Right cardiac atrium (tissue), 5 donors: ENCODE results near the gene FNBP1L. TPM values are rescaled to one million over a fixed set of nuclear protein-coding genes. Genes with fewer than 3 reads are reported as not detected.

Experiments used
- ATAC-seq, 2 donors: fragments of 200-7000 bp; cut with Tn5 transposase; one replicate each; pipeline versions ENCODE4 v1.8.0 to v1.9.1; 2020; ENCODE audit warnings: moderate library complexity in 2 of 2, mild to moderate bottlenecking in 1 of 2
- DNase-seq, 3 donors: peaks; one replicate each; pipeline ENCODE4 v3.0.0-alpha.2; 2020
- H3K27ac ChIP-seq: one replicate; pipeline ENCODE4 v1.5.1; 2013; ENCODE audit warnings: mild to moderate bottlenecking, low read length, control low read depth, moderate library complexity
- H3K27me3 ChIP-seq: one replicate; pipeline ENCODE4 v1.6.1; 2013; ENCODE audit not compliant: control insufficient read depth, insufficient read depth
- H3K4me1 ChIP-seq: one replicate; pipeline ENCODE4 v1.6.1; 2013; ENCODE audit warnings: low read length; ENCODE audit not compliant: control insufficient read depth, insufficient read depth
- H3K4me3 ChIP-seq: one replicate; pipeline ENCODE4 v1.5.1; 2013; ENCODE audit warnings: low read length, control low read depth
- H3K9me3 ChIP-seq: one replicate; pipeline ENCODE4 v1.6.1; 2013; ENCODE audit warnings: low read length; ENCODE audit not compliant: control insufficient read depth
- WGBS: extraction: QIAGEN DNeasy Blood & Tissue Kit; methylation state at CpG from one replicate; pipeline ENCODE4 v1.1.7; 2013; 5-methylcytosine and 5-hydroxymethylcytosine counted together
- intact Hi-C, 4 donors: fragments of 100-400 bp; cut with DNase I; formaldehyde crosslinking; loops; one replicate each; pipeline versions ENCODE4 v1.11.0 to v1.14.0; 2022 to 2023
- polyA plus RNA-seq: library from polyadenylated mRNA; stranded (reverse); fragments of 200-250 nt; gene quantifications from one replicate; pipeline ENCODE4 v1.2.3, GENCODE V29; 2013
- total RNA-seq, 4 donors: library from RNA; stranded (reverse); fragmentation: NEBNext Ultra II Directional; extraction: Animal tissue kit (Norgen Biotek cat#: 25700); gene quantifications; one replicate each; pipeline ENCODE4 v1.2.1, GENCODE V29; 2021
- donor health status: healthy with polysubstance abuse.
- donor health status: DM: no; HTN: yes; CAD: no.
- donor health status: DM: no; HTN: no; CAD: no.
- donor health status: DM: no; HTN: yes; CAD: no; lungs with severe emphysema.
- donor health status: DM: yes; HTN: yes; CAD: no.

FNBP1L gene
- total and polyA plus RNA-seq, 5 donors: 13.1 to 21.8 (median 18.3) TPM

DNA sequence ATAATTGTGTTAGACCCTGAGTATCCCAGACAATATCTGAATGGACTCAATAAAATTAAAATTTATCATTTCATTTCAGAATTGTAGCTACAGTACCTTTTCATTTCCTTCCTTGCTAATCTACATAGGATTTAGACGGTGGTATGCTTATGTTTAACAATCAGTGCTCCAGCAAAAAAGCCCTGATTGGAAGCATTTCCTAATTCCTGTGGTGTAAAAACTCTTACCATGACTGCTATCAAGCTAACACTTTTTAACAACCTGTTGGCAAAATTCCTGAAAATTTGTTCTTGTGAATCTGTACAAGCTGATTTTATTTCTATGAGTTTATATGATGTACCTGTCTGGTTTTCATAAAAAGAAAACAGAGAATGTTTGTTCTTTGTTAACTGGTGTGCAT is 5.2 kb upstream of the FNBP1L start:
- DNase-seq (no peak), ATAC-seq (no peak)
- no peaks in the 10 kb centered on the region for H3K9me3 ChIP-seq
- H3K27me3 ChIP-seq: no peaks in the 10 kb centered on the region
- no peak overlapping the region for H3K27ac ChIP-seq
- H3K4me3 ChIP-seq: no peak overlapping the region
- 62% methylated on average over 1 of the region's 1 CpG for WGBS
- peaks cover 2% of the 10 kb centered on the region for H3K4me1 ChIP-seq
- intact Hi-C loops: loop anchor here in 2 of 4 donors (10.0 kb wide), 2 partner anchors 182 to 372 kb away; no protein-coding TSS in a partner anchor

DNA sequence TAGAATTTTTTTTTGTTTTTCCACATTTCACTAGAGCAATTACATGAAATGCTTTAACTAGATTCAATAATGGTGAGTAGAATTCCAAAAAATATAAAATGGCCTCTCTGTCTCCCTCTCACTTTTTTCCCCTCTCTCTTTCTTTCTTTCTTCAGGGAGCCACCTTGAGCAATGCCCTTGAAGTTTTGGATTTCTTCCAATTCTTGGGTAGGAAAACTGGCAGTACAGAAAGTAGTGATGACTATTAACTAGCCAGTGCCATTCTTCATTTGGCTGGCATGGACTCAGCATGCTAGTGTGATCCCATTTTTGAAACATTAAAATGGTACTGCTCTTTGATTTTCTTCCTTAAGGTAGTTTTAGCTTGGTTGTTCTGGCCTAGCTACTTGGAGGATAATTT is 4.5 kb upstream of the FNBP1L start:
- no peak for DNase-seq
- intact Hi-C loops: loop anchor here in 2 of 4 donors (10.0 kb wide), 2 partner anchors 181 to 371 kb away; no protein-coding TSS in a partner anchor
- no peaks in the 10 kb centered on the region for H3K27me3 ChIP-seq
- H3K4me1 ChIP-seq: peaks cover 2% of the 10 kb centered on the region
- no peak overlapping the region for H3K4me3 ChIP-seq
- no peaks in the 10 kb centered on the region for H3K9me3 ChIP-seq
- no peak overlapping the region for H3K27ac ChIP-seq
- ATAC-seq: no peak

DNA sequence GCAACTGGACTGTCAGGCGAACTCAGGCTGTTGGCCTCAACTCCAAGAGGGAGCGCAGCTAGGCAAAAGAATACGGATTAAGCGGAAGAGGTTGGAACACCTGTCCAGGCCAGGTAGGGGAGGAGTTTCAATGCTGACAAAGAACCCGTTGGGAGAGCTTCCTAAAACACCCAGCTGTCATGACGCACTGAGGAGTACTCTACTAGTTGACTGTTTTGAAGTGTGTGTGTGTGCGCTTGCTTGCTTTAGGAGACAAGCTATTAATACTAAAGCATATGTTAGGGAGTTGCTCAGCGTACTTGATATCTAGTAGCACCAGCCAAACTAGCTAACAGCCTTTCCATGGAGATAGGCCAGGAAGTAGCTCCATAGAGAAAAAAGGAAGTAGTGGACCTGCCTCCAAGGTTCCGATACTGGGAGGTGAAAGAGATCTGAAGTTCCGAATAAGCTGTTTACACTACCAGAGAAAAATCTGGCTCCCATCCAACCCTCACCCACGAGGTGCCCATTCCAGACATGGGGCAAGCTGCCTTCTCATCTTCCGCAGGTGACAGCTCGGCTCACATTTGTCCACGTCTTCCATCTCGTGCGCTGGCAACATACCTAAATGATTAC is 974 bp upstream of the FNBP1L start:
- H3K27me3 ChIP-seq: no peaks in the 10 kb centered on the region
- peak in 1 of 3 donors; percentile 50 for DNase-seq
- peak overlapping the region; percentile 98 for H3K4me3 ChIP-seq
- WGBS: 35% methylated on average over 16 of the region's 16 CpGs
- H3K27ac ChIP-seq: peak overlapping the region; percentile 30
- intact Hi-C loops: loop anchor here in 3 of 4 donors (5.0 to 10.0 kb wide), 3 partner anchors 178 to 400 kb away; no protein-coding TSS in a partner anchor
- peak; percentile 7 to 14 for ATAC-seq
- H3K4me1 ChIP-seq: peaks cover 2% of the 10 kb centered on the region
- H3K9me3 ChIP-seq: no peaks in the 10 kb centered on the region

DNA sequence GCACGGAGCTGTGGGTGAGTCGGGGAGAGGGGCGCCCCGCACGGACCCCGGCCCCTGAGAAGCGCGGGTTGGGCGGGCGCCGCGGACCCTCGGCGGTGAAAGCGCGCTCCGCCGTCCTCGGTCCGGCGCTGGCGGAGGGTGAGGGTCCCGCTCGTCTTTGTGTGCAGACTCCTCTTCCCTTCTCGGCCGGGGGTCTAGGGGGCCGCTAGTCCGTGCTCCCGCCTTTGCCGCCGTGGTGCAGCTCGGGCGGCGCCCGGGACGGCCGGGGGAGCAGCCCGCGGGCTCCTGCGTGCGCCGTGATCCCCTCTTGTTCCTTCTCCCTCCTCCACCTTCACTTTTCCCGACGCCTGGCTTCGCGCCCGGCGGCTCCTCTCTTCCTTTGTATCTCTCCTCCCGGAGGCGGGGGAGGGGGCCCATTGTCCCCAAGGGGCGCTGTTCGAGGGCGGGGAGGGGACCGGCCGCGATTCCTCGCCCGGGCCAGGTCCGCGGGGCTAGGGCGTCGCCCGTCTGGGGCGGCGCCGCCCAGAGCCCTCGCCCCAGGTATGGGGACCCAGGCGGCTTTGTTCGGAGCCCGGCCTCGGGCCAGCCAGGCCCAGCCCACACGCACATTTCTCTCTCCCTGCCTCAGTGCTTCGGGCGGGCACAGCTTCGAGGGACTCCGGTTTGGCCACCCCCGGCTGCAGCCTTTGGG is 519 bp downstream of the FNBP1L start:
- ATAC-seq (peak; percentile 62 to 75), DNase-seq (peak; percentile 59 to 83 (median 79))
- H3K27me3 ChIP-seq: no peaks in the 10 kb centered on the region
- WGBS: under 1% methylated on average over 77 of the region's 77 CpGs
- H3K27ac ChIP-seq: peak overlapping the region; percentile 91
- no peaks in the 10 kb centered on the region for H3K9me3 ChIP-seq
- intact Hi-C loops: loop anchor here in 3 of 4 donors (5.0 to 10.0 kb wide), 3 partner anchors 176 to 399 kb away; no protein-coding TSS in a partner anchor
- H3K4me1 ChIP-seq: peaks cover 2% of the 10 kb centered on the region
- peak overlapping the region; percentile 98 for H3K4me3 ChIP-seq

DNA sequence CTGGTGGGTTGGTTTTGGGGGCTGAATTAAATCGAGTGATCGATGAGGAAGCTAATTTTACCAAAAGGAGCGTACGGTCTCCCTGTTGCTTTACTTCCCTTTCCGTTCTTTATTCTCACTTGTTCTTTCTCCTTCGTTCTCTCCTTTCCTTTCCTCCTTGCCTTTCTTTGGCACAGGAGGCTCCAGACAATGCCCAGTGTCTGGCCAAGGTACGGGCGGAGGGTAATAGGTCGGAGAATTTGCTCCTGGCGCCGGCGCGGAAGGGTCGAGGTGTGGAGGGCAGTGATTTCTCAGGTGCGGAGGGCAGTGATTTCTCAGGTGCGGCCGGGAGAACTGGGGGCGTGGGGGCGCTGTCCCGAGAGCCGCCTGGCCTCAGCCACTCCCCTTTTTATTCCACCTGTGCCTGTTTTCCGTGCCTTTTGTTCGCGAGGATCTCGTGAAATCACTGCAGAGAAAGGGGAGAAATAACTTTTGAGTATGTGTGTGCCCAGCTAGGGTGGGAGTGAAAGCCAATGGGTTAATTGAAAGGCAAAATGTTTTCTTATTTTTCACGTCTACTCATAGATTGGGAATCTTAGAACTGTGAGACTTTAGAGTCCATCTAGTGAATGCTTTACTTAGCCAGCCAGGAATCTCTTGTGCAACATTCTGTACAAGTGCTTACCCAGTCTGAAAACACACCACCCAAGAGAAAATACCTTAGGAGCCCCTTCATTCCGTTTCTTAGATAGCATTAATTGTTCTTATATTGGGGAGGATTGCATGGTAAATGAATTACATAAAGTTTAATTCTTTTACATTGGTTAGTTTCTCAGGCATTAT is 1.3 kb downstream of the FNBP1L start:
- Histone ChIP-seq H3K4me3 (peak overlapping the region; percentile 98), H3K27me3 (no peaks in the 10 kb centered on the region), H3K4me1 (peaks cover 2% of the 10 kb centered on the region), H3K27ac (peak overlapping the region; percentile 22), H3K9me3 (no peaks in the 10 kb centered on the region)
- ATAC-seq: peak in 1 of 2 donors; percentile 19
- WGBS: 2% methylated on average over 27 of the region's 27 CpGs
- intact Hi-C loops: loop anchor here in 3 of 4 donors (5.0 to 10.0 kb wide), 3 partner anchors 176 to 398 kb away; no protein-coding TSS in a partner anchor
- DNase-seq: peak in 1 of 3 donors; percentile 59

DNA sequence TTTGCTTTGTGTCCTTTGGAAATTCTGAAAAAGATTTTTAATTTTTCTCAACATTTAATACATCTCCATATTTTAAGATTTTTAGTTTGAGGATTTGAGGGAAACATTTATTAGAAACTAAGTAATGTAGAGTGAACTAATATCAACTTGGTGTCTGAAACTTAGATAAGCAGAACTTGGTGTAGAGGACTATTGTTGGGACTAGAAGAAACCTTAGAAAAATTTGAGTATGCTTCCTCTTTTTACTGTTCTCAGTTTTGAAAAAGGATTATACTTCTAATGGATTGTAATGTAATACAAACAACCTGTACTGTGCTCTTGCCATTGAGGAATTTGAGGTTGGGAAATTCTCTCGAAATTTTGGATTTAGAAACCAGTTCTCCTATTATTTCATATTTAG is 2.4 kb downstream of the FNBP1L start:
- no peak for ATAC-seq
- Histone ChIP-seq H3K4me1 (peaks cover 2% of the 10 kb centered on the region), H3K9me3 (no peaks in the 10 kb centered on the region), H3K27ac (no peak overlapping the region), H3K4me3 (no peak overlapping the region), H3K27me3 (no peaks in the 10 kb centered on the region)
- intact Hi-C loops: loop anchor here in 1 of 4 donors (5.0 kb wide), 1 partner anchor 87 kb away; no protein-coding TSS in a partner anchor
- DNase-seq: no peak
- 76% methylated on average over 1 of the region's 1 CpG for WGBS

DNA sequence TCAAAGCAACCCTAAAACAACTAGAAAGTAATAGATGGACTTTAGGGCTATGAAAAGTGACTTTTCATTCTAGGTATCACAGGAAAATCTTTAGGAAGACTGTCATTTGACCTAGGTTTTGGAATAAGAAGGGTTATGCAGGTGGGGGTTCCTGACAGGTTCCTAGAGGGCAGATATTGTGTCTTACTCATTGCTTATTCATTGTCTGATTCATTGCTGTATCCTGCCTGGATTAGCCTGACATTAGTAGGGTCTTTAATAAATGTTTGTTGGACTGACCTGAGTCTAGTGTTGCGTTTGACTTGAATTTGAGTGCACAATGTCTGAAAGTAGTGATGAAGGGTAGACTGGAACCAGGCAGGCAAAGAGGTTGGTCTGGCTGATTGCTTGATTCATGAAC is 6.0 kb downstream of the FNBP1L start:
- intact Hi-C loops: loop anchor here in 1 of 4 donors (5.0 kb wide), 1 partner anchor 83 kb away; no protein-coding TSS in a partner anchor
- no peak overlapping the region for H3K4me3 ChIP-seq
- no peak for ATAC-seq
- no peak for DNase-seq
- 88% methylated on average over 1 of the region's 1 CpG for WGBS
- no peaks in the 10 kb centered on the region for H3K9me3 ChIP-seq
- no peaks in the 10 kb centered on the region for H3K4me1 ChIP-seq
- no peaks in the 10 kb centered on the region for H3K27me3 ChIP-seq
- H3K27ac ChIP-seq: no peak overlapping the region

DNA sequence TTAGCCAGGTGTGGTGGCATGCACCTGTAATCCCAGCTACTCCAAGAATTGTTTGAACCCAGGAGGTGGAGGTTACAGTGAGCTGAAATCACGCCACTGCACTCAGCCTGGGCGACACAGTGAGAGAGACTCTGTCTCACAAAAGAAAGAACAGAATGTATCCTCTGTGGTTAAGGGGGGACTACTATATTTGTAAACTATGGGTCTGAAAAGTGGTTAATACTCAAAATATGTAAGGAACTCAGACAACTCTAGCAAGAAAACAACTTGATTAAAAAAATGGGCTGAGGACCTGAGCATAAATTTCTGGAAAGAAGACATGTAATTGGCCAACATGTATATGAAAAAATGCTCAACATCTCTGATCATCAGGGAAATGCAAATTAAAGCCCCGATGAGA is 11.2 kb downstream of the FNBP1L start:
- Histone ChIP-seq H3K4me3 (no peak overlapping the region), H3K9me3 (no peaks in the 10 kb centered on the region), H3K4me1 (no peaks in the 10 kb centered on the region), H3K27ac (no peak overlapping the region), H3K27me3 (no peaks in the 10 kb centered on the region)
- WGBS: 97% methylated on average over 3 of the region's 3 CpGs
- no peak for DNase-seq
- ATAC-seq: no peak
- intact Hi-C loops: no loop called here

DNA sequence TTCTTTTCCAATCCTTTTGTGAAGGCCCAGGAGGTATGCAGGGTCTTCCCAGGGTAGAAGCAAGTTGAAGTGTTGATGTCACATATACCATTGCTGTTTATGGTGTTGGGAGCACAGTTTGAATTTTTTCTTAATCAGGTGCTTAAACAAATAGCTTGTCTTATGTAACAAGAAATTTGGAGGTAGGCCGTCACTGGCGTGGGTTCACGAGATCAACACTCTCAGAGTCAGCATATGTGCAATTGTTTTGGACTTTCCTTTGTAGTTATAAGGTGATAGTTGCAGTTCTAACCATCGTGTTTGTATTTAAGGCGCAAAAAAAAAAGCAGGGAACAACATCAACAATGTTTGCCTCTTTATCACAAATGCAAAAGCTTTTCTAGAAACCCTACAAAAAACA is 13.3 kb downstream of the FNBP1L start:
- Histone ChIP-seq H3K4me3 (no peak overlapping the region), H3K9me3 (no peaks in the 10 kb centered on the region), H3K27ac (no peak overlapping the region), H3K4me1 (no peaks in the 10 kb centered on the region), H3K27me3 (no peaks in the 10 kb centered on the region)
- 91% methylated on average over 5 of the region's 5 CpGs for WGBS
- DNase-seq (no peak), ATAC-seq (no peak)
- intact Hi-C loops: no loop called here

DNA sequence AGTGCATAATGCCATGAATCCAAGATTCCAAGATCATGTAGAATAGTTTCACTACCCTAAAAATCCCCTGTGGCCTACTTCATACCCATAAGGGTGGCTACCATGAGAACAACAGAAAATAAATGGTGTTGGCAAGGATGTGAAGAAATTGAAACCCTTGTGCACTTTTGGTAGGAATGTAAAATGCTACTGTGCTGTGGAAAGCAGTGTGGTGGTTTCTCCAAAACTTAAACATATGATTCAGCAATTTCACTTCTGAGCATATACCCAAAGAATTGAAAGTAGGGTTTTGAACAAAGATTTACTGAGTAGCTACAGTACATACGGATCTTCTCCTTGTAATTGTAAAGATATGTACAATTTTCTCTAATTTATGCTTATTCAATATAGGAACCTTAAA is 16.0 kb downstream of the FNBP1L start:
- Histone ChIP-seq H3K27ac (no peak overlapping the region), H3K9me3 (no peaks in the 10 kb centered on the region), H3K4me1 (no peaks in the 10 kb centered on the region), H3K4me3 (no peak overlapping the region), H3K27me3 (no peaks in the 10 kb centered on the region)
- DNase-seq: no peak
- 100% methylated on average over 1 of the region's 1 CpG for WGBS
- intact Hi-C loops: no loop called here
- no peak for ATAC-seq
